Ascending aorta (tissue), 2 donors: ENCODE measurements around the gene LHCGR. TPM values are rescaled to one million over a fixed set of nuclear protein-coding genes. Genes with fewer than 3 reads are reported as not detected.

Experiments used
- DNase-seq, 2 donors: peaks; one replicate each; pipeline ENCODE4 v3.0.0-alpha.2; 2019; ENCODE audit warnings: low spot score in 2 of 2
- H3K27ac ChIP-seq, 2 donors: fragments of 200-600 bp; sonication (generic); one replicate each; pipeline ENCODE4 v1.5.1; 2016 to 2017; ENCODE audit warnings: mild to moderate bottlenecking in 1 of 2
- H3K27me3 ChIP-seq: fragments of 200-600 bp; sonication (generic); one replicate; pipeline ENCODE4 v1.5.1; 2017
- H3K36me3 ChIP-seq, 2 donors: fragments of 200-600 bp; sonication (generic); one replicate each; pipeline ENCODE4 v1.5.1; 2016
- H3K4me1 ChIP-seq, 2 donors: fragments of 200-600 bp; sonication (generic); one replicate each; pipeline ENCODE4 v1.5.1; 2016 to 2017; ENCODE audit warnings: mild to moderate bottlenecking in 1 of 2
- H3K4me3 ChIP-seq, 2 donors: fragments of 200-600 bp; sonication (generic); one replicate each; pipeline ENCODE4 v1.5.1; 2016 to 2017; ENCODE audit warnings: mild to moderate bottlenecking in 1 of 2
- H3K9me3 ChIP-seq, 2 donors: fragments of 200-600 bp; sonication (generic); one replicate each; pipeline ENCODE4 v1.5.1; 2016
- intact Hi-C: fragments of 100-400 bp; cut with DNase I; formaldehyde crosslinking; loops from one replicate; pipeline ENCODE4 v1.15.1; 2023
- total RNA-seq: library from RNA; depleted of rRNA; stranded (reverse); fragments of >200 nt; gene quantifications from one replicate; pipeline ENCODE4 v1.1.0, GENCODE V29; 2016
- TF ChIP-seq, protein P1 (sequence below), 3 experiments: fragments of 200-600 bp in 2 of 3; fragments of 450-650 bp in 1 of 3; sonication (generic) in 2 of 3; IDR thresholded peaks; one replicate each; pipeline ENCODE4 v1.5.1; 2016 to 2019; ENCODE audit warnings: antibody characterized with exemption in 3 of 3, mild to moderate bottlenecking in 1 of 3, moderate library complexity in 1 of 3

The LHCGR gene
- total RNA-seq = not detected

DNA sequence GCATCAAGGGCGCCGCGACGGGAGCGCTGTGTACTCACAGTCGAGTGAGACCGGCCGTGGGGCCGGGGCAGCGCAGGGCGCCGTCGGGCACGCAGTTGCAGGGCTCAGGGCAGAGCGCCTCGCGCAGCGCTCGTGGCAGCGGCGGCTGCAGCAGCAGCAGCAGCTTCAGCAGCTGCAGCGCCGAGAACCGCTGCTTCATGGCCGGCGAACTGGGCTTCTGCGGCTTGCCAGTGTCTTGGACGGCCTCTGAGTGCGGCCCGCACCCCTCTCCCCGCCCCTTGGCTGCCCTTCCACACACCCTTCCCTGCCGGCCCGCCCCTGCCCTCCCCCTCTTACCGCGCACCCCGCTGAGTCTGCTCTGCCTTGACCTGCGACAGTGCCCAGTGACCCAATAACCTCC is at the start of gene LHCGR:
TSS of gene LHCGR (minus strand) at position 252 of the 400 bp plus-strand sequence. CDS start at position 199, 53 bp downstream.
- TF ChIP-seq, protein P1, sequence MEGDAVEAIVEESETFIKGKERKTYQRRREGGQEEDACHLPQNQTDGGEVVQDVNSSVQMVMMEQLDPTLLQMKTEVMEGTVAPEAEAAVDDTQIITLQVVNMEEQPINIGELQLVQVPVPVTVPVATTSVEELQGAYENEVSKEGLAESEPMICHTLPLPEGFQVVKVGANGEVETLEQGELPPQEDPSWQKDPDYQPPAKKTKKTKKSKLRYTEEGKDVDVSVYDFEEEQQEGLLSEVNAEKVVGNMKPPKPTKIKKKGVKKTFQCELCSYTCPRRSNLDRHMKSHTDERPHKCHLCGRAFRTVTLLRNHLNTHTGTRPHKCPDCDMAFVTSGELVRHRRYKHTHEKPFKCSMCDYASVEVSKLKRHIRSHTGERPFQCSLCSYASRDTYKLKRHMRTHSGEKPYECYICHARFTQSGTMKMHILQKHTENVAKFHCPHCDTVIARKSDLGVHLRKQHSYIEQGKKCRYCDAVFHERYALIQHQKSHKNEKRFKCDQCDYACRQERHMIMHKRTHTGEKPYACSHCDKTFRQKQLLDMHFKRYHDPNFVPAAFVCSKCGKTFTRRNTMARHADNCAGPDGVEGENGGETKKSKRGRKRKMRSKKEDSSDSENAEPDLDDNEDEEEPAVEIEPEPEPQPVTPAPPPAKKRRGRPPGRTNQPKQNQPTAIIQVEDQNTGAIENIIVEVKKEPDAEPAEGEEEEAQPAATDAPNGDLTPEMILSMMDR (IDR thresholded peaks at IDR 0.05) = no peak
- Histone ChIP-seq H3K4me3 (peak within 1 kb of the TSS; percentile 2 to 40), H3K27ac (no peak within 1 kb of the TSS), H3K27me3 (no peaks in the 10 kb centered on the region), H3K36me3 (no peaks in the 10 kb centered on the region), H3K4me1 (no peaks in the 10 kb centered on the region), H3K9me3 (no peaks in the 10 kb centered on the region)
- intact Hi-C loops = no loop called here
- DNase-seq = no peak

- no peaks in the 10 kb centered on the region for H3K36me3 ChIP-seq
Measured at GRCh38 chr2:48799601-48800000, 44.1 kb upstream of the LHCGR start.

DNA sequence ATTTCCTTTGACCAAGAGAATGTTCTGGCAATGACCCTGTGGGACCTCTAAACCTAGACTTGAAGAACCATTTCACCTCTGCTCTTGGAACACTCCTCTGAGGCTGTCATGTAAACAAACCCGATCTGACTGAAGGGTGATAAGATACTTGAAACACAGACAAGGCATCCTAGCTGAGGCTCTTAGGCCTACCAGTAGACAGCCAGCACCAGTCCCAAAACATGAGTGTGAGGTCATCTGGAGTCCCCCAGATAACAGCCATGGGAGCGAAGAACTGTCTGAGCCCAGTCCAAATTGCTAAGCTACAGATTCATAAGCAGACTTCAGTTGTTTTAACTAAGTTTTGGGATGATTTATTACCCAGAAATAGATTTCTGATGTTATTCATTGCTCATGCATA is 39.5 kb upstream of the LHCGR start:
- Histone ChIP-seq H3K27me3 (no peaks in the 10 kb centered on the region), H3K27ac (no peak overlapping the region), H3K36me3 (no peaks in the 10 kb centered on the region), H3K4me1 (no peaks in the 10 kb centered on the region), H3K9me3 (no peaks in the 10 kb centered on the region), H3K4me3 (no peak overlapping the region)
- DNase-seq = no peak
- TF ChIP-seq, protein P1 (IDR thresholded peaks at IDR 0.05) = no peak
- intact Hi-C loops = no loop called here

More at GRCh38 chr2:48799601-48800000, 44.1 kb upstream of the LHCGR start:
- Histone ChIP-seq H3K27me3 (no peaks in the 10 kb centered on the region), H3K4me3 (no peak overlapping the region), H3K9me3 (no peaks in the 10 kb centered on the region), H3K27ac (no peak overlapping the region), H3K4me1 (no peaks in the 10 kb centered on the region)
- DNase-seq = no peak
- TF ChIP-seq, protein P1 (IDR thresholded peaks at IDR 0.05) = no peak
- intact Hi-C loops = no loop called here

DNA sequence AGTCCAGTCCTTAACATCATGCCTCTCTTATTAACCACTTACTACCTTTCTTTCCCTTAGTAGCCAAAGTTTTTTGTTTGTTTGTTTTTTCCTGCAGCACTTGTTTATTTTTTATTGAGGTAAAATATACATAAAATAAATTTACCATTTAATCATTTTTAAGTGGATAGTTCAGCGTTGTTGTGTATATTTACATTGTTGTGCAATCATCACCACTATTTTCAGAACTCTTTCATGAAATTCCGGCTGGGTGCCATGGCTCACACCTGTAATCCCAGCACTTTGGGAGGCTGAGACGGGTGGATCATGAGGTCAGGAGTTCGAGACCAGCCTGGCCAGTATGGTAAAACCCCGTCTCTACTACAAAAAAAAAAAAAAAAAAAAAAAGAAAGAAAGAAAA is 38.1 kb upstream of the LHCGR start:
- TF ChIP-seq, protein P1 (IDR thresholded peaks at IDR 0.05) = no peak
- H3K36me3 ChIP-seq = no peaks in the 10 kb centered on the region
- H3K27ac ChIP-seq = no peak overlapping the region
- H3K9me3 ChIP-seq = no peaks in the 10 kb centered on the region
- intact Hi-C loops = no loop called here
- no peaks in the 10 kb centered on the region for H3K4me1 ChIP-seq
- DNase-seq = no peak
- no peaks in the 10 kb centered on the region for H3K27me3 ChIP-seq
- H3K4me3 ChIP-seq = no peak overlapping the region

DNA sequence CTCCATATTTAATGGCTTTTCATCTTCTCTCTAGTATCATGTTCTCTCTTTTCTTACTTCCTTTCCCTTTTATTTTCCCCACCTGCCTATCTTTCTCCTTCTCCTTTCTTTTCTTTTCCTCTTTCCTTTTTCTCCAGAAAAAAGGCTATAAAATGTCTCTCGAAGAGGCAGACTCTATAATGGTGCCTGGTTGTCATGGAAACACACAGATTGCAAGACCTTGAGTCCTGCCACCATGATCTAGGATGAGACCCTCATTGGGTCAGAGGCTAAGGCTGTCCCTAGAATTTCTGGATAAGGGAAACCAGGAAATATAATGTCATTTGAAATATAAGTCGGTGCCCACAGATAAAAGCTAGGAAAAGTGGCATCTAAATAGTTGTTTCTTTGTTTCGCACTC is 36.5 kb upstream of the LHCGR start:
- Histone ChIP-seq H3K27ac (no peak overlapping the region), H3K4me1 (no peaks in the 10 kb centered on the region), H3K9me3 (no peaks in the 10 kb centered on the region), H3K27me3 (no peaks in the 10 kb centered on the region), H3K36me3 (no peaks in the 10 kb centered on the region), H3K4me3 (no peak overlapping the region)
- TF ChIP-seq, protein P1 (IDR thresholded peaks at IDR 0.05) = no peak
- DNase-seq = no peak
- intact Hi-C loops = no loop called here
